ENCODE data around the gene CSF3R.

CSF3R gene

GRCh38 chr1:36456391-36456928 is 26.3 kb downstream of the CSF3R start:
- Histone ChIP-seq H2BK120ac (ENCODE audit: low read depth, low read length) (no peak overlapping the region), H3K79me1 (replicated peaks; ENCODE audit: low read length, poor library complexity, severe bottlenecking) (peaks cover 7% of the 10 kb centered on the region), H3K23ac (ENCODE audit: low read length in 2 of 2) (no peak overlapping the region), H3K36me3 (ENCODE audit: control insufficient read depth in 1 of 2, insufficient read depth in 2 of 2, low read depth in 1 of 2, low read length in 2 of 2) (peaks cover 37 to 68% of the 10 kb centered on the region in 2 experiments), H3K18ac (ENCODE audit: low read depth in 1 of 2, low read length in 2 of 2) (no peak overlapping the region), H4K8ac (ENCODE audit: low read length) (no peak overlapping the region), H2BK5ac (ENCODE audit: low read depth, low read length, poor library complexity, severe bottlenecking) (no peak overlapping the region), H3K4ac (ENCODE audit: low read depth in 1 of 2, low read length in 2 of 2) (no peak overlapping the region), H2BK15ac (ENCODE audit: low read depth, poor library complexity, severe bottlenecking) (no peak overlapping the region), H3K4me3 (ENCODE audit: insufficient read depth in 1 of 2, low read depth in 1 of 2, low read length in 2 of 2) (no peak overlapping the region), H3K27ac (ENCODE audit: low read length, poor library complexity, severe bottlenecking) (no peak overlapping the region), H3K14ac (ENCODE audit: low read length in 2 of 2) (no peak overlapping the region), H3K27me3 (ENCODE audit: control insufficient read depth in 1 of 2, insufficient read depth in 1 of 2, low read length in 2 of 2) (no peaks in the 10 kb centered on the region), H3K9me3 (ENCODE audit: control insufficient read depth, low read length) (no peaks in the 10 kb centered on the region), H2AK5ac (ENCODE audit: low read length, severe bottlenecking) (no peak overlapping the region), H4K91ac (ENCODE audit: low read length) (no peak overlapping the region), H2BK12ac (ENCODE audit: low read length in 2 of 2) (no peak overlapping the region), H3K4me2 (ENCODE audit: low read length, poor library complexity, severe bottlenecking) (no peak overlapping the region), H3K9ac (ENCODE audit: low read length) (no peak overlapping the region), H3K4me1 (ENCODE audit: control insufficient read depth, insufficient read depth, low read depth, low read length) (peaks cover 3% of the 10 kb centered on the region), H2AFZ (ENCODE audit: low read depth, low read length) (no peak overlapping the region)
- no peak for DNase-seq

- Histone ChIP-seq H2AFZ (ENCODE audit: low read depth, low read length) (no peak overlapping the region), H2BK120ac (ENCODE audit: low read depth, low read length) (no peak overlapping the region), H3K4me3 (ENCODE audit: insufficient read depth in 1 of 2, low read depth in 1 of 2, low read length in 2 of 2) (no peak overlapping the region), H2BK5ac (ENCODE audit: low read depth, low read length, poor library complexity, severe bottlenecking) (no peak overlapping the region), H3K4me1 (ENCODE audit: control insufficient read depth, insufficient read depth, low read depth, low read length) (peaks cover 6% of the 10 kb centered on the region), H4K8ac (ENCODE audit: low read length) (no peak overlapping the region), H3K4ac (ENCODE audit: low read depth in 1 of 2, low read length in 2 of 2) (no peak overlapping the region), H2BK12ac (ENCODE audit: low read length in 2 of 2) (no peak overlapping the region), H3K4me2 (ENCODE audit: low read length, poor library complexity, severe bottlenecking) (no peak overlapping the region), H3K27me3 (ENCODE audit: control insufficient read depth in 1 of 2, insufficient read depth in 1 of 2, low read length in 2 of 2) (no peaks in the 10 kb centered on the region), H3K79me1 (replicated peaks; ENCODE audit: low read length, poor library complexity, severe bottlenecking) (peaks cover 5% of the 10 kb centered on the region), H3K9ac (ENCODE audit: low read length) (no peak overlapping the region), H3K9me3 (ENCODE audit: control insufficient read depth, low read length) (no peaks in the 10 kb centered on the region), H3K27ac (ENCODE audit: low read length, poor library complexity, severe bottlenecking) (no peak overlapping the region), H3K14ac (ENCODE audit: low read length in 2 of 2) (no peak overlapping the region), H3K36me3 (ENCODE audit: control insufficient read depth in 1 of 2, insufficient read depth in 2 of 2, low read depth in 1 of 2, low read length in 2 of 2) (peaks cover 27 to 57% of the 10 kb centered on the region in 2 experiments), H2AK5ac (ENCODE audit: low read length, severe bottlenecking) (no peak overlapping the region), H4K91ac (ENCODE audit: low read length) (no peak overlapping the region), H3K18ac (ENCODE audit: low read depth in 1 of 2, low read length in 2 of 2) (no peak overlapping the region), H3K23ac (ENCODE audit: low read length in 2 of 2) (no peak overlapping the region), H2BK15ac (ENCODE audit: low read depth, poor library complexity, severe bottlenecking) (no peak overlapping the region)
- DNase-seq = no peak
- no CpG with 5 or more reads among the region's 1 CpG for WGBS
Observed at GRCh38 chr1:36455386-36455785, 27.3 kb downstream of the CSF3R start.

GRCh38 chr1:36453600-36454388 is 28.9 kb downstream of the CSF3R start:
- WGBS = 99% methylated on average over 6 of the region's 6 CpGs
- Histone ChIP-seq H3K14ac (ENCODE audit: low read length in 2 of 2) (no peak overlapping the region), H3K27ac (ENCODE audit: low read length, poor library complexity, severe bottlenecking) (no peak overlapping the region)

GRCh38 chr1:36453051-36453450 is 29.7 kb downstream of the CSF3R start:
- WGBS = 100% methylated on average over 3 of the region's 3 CpGs
- no peak overlapping the region for H3K9ac ChIP-seq (ENCODE audit: low read length)

More at GRCh38 chr1:36453600-36454388, 28.9 kb downstream of the CSF3R start:
- Histone ChIP-seq H3K4me3 (ENCODE audit: insufficient read depth in 1 of 2, low read depth in 1 of 2, low read length in 2 of 2) (no peak overlapping the region), H2AFZ (ENCODE audit: low read depth, low read length) (no peak overlapping the region), H3K23ac (ENCODE audit: low read length in 2 of 2) (no peak overlapping the region), H2AK5ac (ENCODE audit: low read length, severe bottlenecking) (no peak overlapping the region), H2BK12ac (ENCODE audit: low read length in 2 of 2) (no peak overlapping the region), H3K4ac (ENCODE audit: low read depth in 1 of 2, low read length in 2 of 2) (no peak overlapping the region), H3K79me1 (replicated peaks; ENCODE audit: low read length, poor library complexity, severe bottlenecking) (peaks cover 9% of the 10 kb centered on the region), H4K91ac (ENCODE audit: low read length) (no peak overlapping the region), H4K8ac (ENCODE audit: low read length) (no peak overlapping the region), H3K36me3 (ENCODE audit: control insufficient read depth in 1 of 2, insufficient read depth in 2 of 2, low read depth in 1 of 2, low read length in 2 of 2) (peaks cover 20 to 43% of the 10 kb centered on the region in 2 experiments), H2BK120ac (ENCODE audit: low read depth, low read length) (no peak overlapping the region), H3K4me2 (ENCODE audit: low read length, poor library complexity, severe bottlenecking) (no peak overlapping the region), H3K27me3 (ENCODE audit: control insufficient read depth in 1 of 2, insufficient read depth in 1 of 2, low read length in 2 of 2) (no peaks in the 10 kb centered on the region), H3K9ac (ENCODE audit: low read length) (no peak overlapping the region), H3K4me1 (ENCODE audit: control insufficient read depth, insufficient read depth, low read depth, low read length) (peaks cover 8% of the 10 kb centered on the region), H3K9me3 (ENCODE audit: control insufficient read depth, low read length) (no peaks in the 10 kb centered on the region), H3K18ac (ENCODE audit: low read depth in 1 of 2, low read length in 2 of 2) (no peak overlapping the region), H2BK15ac (ENCODE audit: low read depth, poor library complexity, severe bottlenecking) (no peak overlapping the region), H2BK5ac (ENCODE audit: low read depth, low read length, poor library complexity, severe bottlenecking) (no peak overlapping the region)
- no peak for DNase-seq

More at GRCh38 chr1:36453051-36453450, 29.7 kb downstream of the CSF3R start:
- peaks cover 8% of the 10 kb centered on the region for H3K4me1 ChIP-seq (ENCODE audit: control insufficient read depth, insufficient read depth, low read depth, low read length)
- H3K27me3 ChIP-seq (ENCODE audit: control insufficient read depth in 1 of 2, insufficient read depth in 1 of 2, low read length in 2 of 2) = no peaks in the 10 kb centered on the region
- H2BK15ac ChIP-seq (ENCODE audit: low read depth, poor library complexity, severe bottlenecking) = no peak overlapping the region
- H3K4me2 ChIP-seq (ENCODE audit: low read length, poor library complexity, severe bottlenecking) = no peak overlapping the region
- no peaks in the 10 kb centered on the region for H3K9me3 ChIP-seq (ENCODE audit: control insufficient read depth, low read length)
- no peak for DNase-seq
- H3K79me1 ChIP-seq (replicated peaks; ENCODE audit: low read length, poor library complexity, severe bottlenecking) = peaks cover 11% of the 10 kb centered on the region
- no peak overlapping the region for H4K8ac ChIP-seq (ENCODE audit: low read length)
- H3K4me3 ChIP-seq (ENCODE audit: insufficient read depth in 1 of 2, low read depth in 1 of 2, low read length in 2 of 2) = no peak overlapping the region
- H3K14ac ChIP-seq (ENCODE audit: low read length in 2 of 2) = no peak overlapping the region
- no peak overlapping the region for H3K23ac ChIP-seq (ENCODE audit: low read length in 2 of 2)
- no peak overlapping the region for H2AK5ac ChIP-seq (ENCODE audit: low read length, severe bottlenecking)
- no peak overlapping the region for H4K91ac ChIP-seq (ENCODE audit: low read length)
- peaks cover 20 to 38% of the 10 kb centered on the region in 2 experiments for H3K36me3 ChIP-seq (ENCODE audit: control insufficient read depth in 1 of 2, insufficient read depth in 2 of 2, low read depth in 1 of 2, low read length in 2 of 2)
- H3K4ac ChIP-seq (ENCODE audit: low read depth in 1 of 2, low read length in 2 of 2) = no peak overlapping the region
- no peak overlapping the region for H2BK120ac ChIP-seq (ENCODE audit: low read depth, low read length)
- H3K27ac ChIP-seq (ENCODE audit: low read length, poor library complexity, severe bottlenecking) = no peak overlapping the region
- H2BK12ac ChIP-seq (ENCODE audit: low read length in 2 of 2) = no peak overlapping the region
- H2AFZ ChIP-seq (ENCODE audit: low read depth, low read length) = no peak overlapping the region
- H3K18ac ChIP-seq (ENCODE audit: low read depth in 1 of 2, low read length in 2 of 2) = no peak overlapping the region
- H2BK5ac ChIP-seq (ENCODE audit: low read depth, low read length, poor library complexity, severe bottlenecking) = no peak overlapping the region

All from mesenchymal stem cell (in vitro differentiated cells and primary cell).